HEK293 (cell line): ENCODE measurements around the gene MYO5B.
A peak's percentile ranks its signal among the peaks of the same experiment; 100 is the strongest.

ENCODE experiments used
- CTCF ChIA-PET: fragments of 350-600 bp; formaldehyde crosslinking; extraction: SDS; loops from one replicate; lab custom pipeline; 2021; ENCODE audit warnings: antibody characterized with exemption; lab: Yijun Ruan, JAX
- POLR2A ChIA-PET: fragments of 300-600 bp; formaldehyde crosslinking; extraction: SDS; loops from one replicate; lab custom pipeline; 2020; ENCODE audit warnings: antibody characterized with exemption, inconsistent platforms; lab: Yijun Ruan, JAX
- H3K27ac ChIP-seq: fragments of 200-500 bp; sonication (Bioruptor generic); 2 replicates; pipeline ENCODE4 v1.5.1; 2014; ENCODE audit warnings: low read depth, low read length, control low read depth, inconsistent platforms; ENCODE audit errors: extremely low read depth
- H3K36me3 ChIP-seq, 2 experiments: fragments of 200-500 bp in 1 of 2; sonication (Bioruptor generic) in 1 of 2; 1 replicate in 1 of 2; 2 replicates in 1 of 2; pipeline ENCODE4 v1.5.1; 2014 to 2017; ENCODE audit warnings: inconsistent platforms in 2 of 2, low read length in 2 of 2; ENCODE audit not compliant: control insufficient read depth in 2 of 2, insufficient read depth in 1 of 2
- H3K4me1 ChIP-seq: fragments of 200-500 bp; sonication (Bioruptor generic); 2 replicates; pipeline ENCODE4 v1.5.1; 2014; ENCODE audit warnings: mild to moderate bottlenecking, low read length, inconsistent platforms; ENCODE audit not compliant: control insufficient read depth, insufficient read depth
- H3K4me3 ChIP-seq: 2 replicates; pipeline ENCODE4 v1.5.1; 2011; ENCODE audit warnings: low read depth, mild to moderate bottlenecking, control low read depth, low read length, moderate library complexity
- H3K9me3 ChIP-seq: fragments of 200-500 bp; sonication (Bioruptor generic); 2 replicates; pipeline ENCODE4 v1.5.1; 2014; ENCODE audit warnings: low read depth, low read length, inconsistent platforms; ENCODE audit not compliant: control insufficient read depth, insufficient read depth
- ATF2 ChIP-seq: fragments of 450-650 bp; formaldehyde crosslinking; IDR thresholded peaks from 2 replicates; pipeline ENCODE4 v1.5.1; 2016; ENCODE audit warnings: missing biosample characterization, missing genetic modification characterization, low read depth
- BCL11B ChIP-seq: fragments of 450-650 bp; formaldehyde crosslinking; IDR thresholded peaks from 2 replicates; pipeline ENCODE4 v1.5.1; 2016; ENCODE audit warnings: low read depth, missing biosample characterization, missing genetic modification characterization
- GFI1B ChIP-seq: fragments of 450-650 bp; formaldehyde crosslinking; IDR thresholded peaks from 2 replicates; pipeline ENCODE4 v1.5.1; 2016; ENCODE audit warnings: missing biosample characterization, missing genetic modification characterization
- GLI4 ChIP-seq: fragments of 450-650 bp; formaldehyde crosslinking; IDR thresholded peaks from 2 replicates; pipeline ENCODE4 v1.5.1; 2016; ENCODE audit warnings: missing biosample characterization, missing genetic modification characterization
- MEIS1 ChIP-seq: sonication (generic); formaldehyde crosslinking; IDR thresholded peaks from 2 replicates; pipeline ENCODE4 v1.8.1; 2022; ENCODE audit warnings: missing genetic modification reagents, mild to moderate bottlenecking, borderline replicate concordance
- RBAK ChIP-seq: fragments of 450-650 bp; formaldehyde crosslinking; IDR thresholded peaks from 2 replicates; pipeline ENCODE4 v1.5.1; 2016; ENCODE audit warnings: missing biosample characterization, missing genetic modification characterization
- ZBTB1 ChIP-seq: fragments of 450-650 bp; formaldehyde crosslinking; IDR thresholded peaks from 2 replicates; pipeline ENCODE4 v1.5.1; 2016; ENCODE audit warnings: missing biosample characterization, missing genetic modification characterization
- ZBTB44 ChIP-seq: fragments of 450-650 bp; IDR thresholded peaks from 2 replicates; pipeline ENCODE4 v1.5.1; 2018; ENCODE audit warnings: missing biosample characterization, mild to moderate bottlenecking, missing genetic modification characterization
- ZFHX2 ChIP-seq: fragments of 450-650 bp; formaldehyde crosslinking; conservative IDR thresholded peaks from 2 replicates; pipeline ENCODE4 v1.5.1; 2016; ENCODE audit warnings: missing biosample characterization, missing genetic modification characterization
- ZIC2 ChIP-seq: fragments of 450-650 bp; formaldehyde crosslinking; IDR thresholded peaks from 2 replicates; pipeline ENCODE4 v1.5.1; 2016; ENCODE audit warnings: missing biosample characterization, missing genetic modification characterization
- ZNF133 ChIP-seq: fragments of 450-650 bp; formaldehyde crosslinking; IDR thresholded peaks from 2 replicates; pipeline ENCODE4 v1.5.1; 2016; ENCODE audit warnings: missing biosample characterization, missing genetic modification characterization
- ZNF155 ChIP-seq: fragments of 450-650 bp; formaldehyde crosslinking; IDR thresholded peaks from 2 replicates; pipeline ENCODE4 v1.5.1; 2016; ENCODE audit warnings: missing biosample characterization, missing genetic modification characterization
- ZNF366 ChIP-seq: fragments of 450-650 bp; formaldehyde crosslinking; conservative IDR thresholded peaks from 2 replicates; pipeline ENCODE4 v1.5.1; 2016; ENCODE audit warnings: missing biosample characterization, missing genetic modification characterization
- ZNF596 ChIP-seq: fragments of 450-650 bp; IDR thresholded peaks from 2 replicates; pipeline ENCODE4 v1.5.0; 2018; ENCODE audit warnings: missing biosample characterization, mild to moderate bottlenecking, missing genetic modification characterization, moderate library complexity
- ZNF610 ChIP-seq: fragments of 450-650 bp; formaldehyde crosslinking; IDR thresholded peaks from 2 replicates; pipeline ENCODE4 v1.5.1; 2016; ENCODE audit warnings: missing biosample characterization, missing genetic modification characterization, borderline replicate concordance
- ZNF660 ChIP-seq: fragments of 450-650 bp; IDR thresholded peaks from 2 replicates; pipeline ENCODE4 v1.5.1; 2018; ENCODE audit warnings: missing biosample characterization, mild to moderate bottlenecking, missing genetic modification characterization
- ZNF843 ChIP-seq: fragments of 450-650 bp; formaldehyde crosslinking; IDR thresholded peaks from 2 replicates; pipeline ENCODE4 v1.5.1; 2016; ENCODE audit warnings: missing biosample characterization, missing genetic modification characterization
- ZSCAN30 ChIP-seq: fragments of 450-650 bp; IDR thresholded peaks from 2 replicates; pipeline ENCODE4 v1.5.1; 2018; ENCODE audit warnings: missing biosample characterization, mild to moderate bottlenecking, missing genetic modification characterization, moderate library complexity
- TF ChIP-seq, protein P1 (sequence below): fragments of 450-650 bp; formaldehyde crosslinking; IDR thresholded peaks from 2 replicates; pipeline ENCODE4; 2016; ENCODE audit warnings: missing biosample characterization, missing genetic modification characterization
- TF ChIP-seq, protein P2 (sequence below): fragments of 450-650 bp; formaldehyde crosslinking; IDR thresholded peaks from 2 replicates; pipeline ENCODE4 v1.5.1; 2017; ENCODE audit warnings: missing biosample characterization, missing genetic modification characterization

The MYO5B gene

DNA sequence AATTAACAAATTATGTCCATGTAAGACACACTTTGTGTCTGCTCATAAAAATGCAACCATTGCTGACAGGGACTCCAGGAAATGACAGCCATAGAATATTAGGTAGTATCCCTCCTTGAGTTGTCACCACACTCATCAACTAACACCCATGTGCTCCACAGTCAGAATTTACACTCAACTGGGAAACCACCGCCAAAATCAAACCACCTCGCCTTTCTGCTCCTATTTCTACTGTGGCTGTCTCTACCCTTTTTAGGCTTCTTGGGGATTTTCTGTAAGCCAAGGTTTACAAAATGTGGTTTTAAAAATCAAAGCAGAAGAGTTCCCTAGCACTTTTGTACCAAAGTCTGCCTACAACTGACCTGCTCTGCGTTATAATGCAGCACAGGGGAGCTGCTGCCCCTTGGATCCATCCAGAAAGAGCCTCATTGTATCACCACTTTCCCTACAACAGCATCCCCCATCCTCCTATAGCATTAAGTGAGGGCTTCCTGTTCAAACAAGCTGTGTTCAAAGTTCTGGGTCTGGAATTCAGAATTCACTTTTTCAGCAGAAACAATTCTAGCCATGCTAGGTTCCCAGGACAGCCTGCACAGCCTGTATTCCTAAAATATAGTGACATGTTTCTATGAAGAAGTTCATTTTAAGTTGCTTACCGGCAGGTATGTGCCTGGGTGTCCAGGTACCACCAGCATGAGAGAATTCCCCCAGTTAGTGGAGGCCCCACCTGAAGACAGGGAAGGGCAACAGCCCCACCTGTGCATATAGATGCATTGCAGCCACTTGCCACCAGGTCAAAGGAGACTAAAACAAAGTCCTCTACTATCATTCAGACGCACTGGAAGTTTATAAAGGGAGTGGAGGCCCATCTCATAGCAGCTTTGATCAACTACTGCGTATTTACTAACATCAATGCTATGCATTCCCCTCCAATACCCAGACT is 104.3 kb downstream of the MYO5B start:
- CTCF ChIA-PET = interaction anchor here (0.6 to 1.0 kb wide), 4 partner anchors 8 to 227 kb away, joined by 3 to 4 read pairs (median 3); no protein-coding TSS in a partner anchor
- Histone ChIP-seq H3K4me1 (peaks cover 9% of the 10 kb centered on the region; the same call in 1 of the 2 replicates), H3K4me3 (no peak overlapping the region)
- TF ChIP-seq GLI4 (tag by site-specific recombination) (no peak), RBAK (tag by site-specific recombination) (no peak), BCL11B (tag by site-specific recombination) (no peak), MEIS1 (no peak), GFI1B (tag by site-specific recombination) (no peak), ZBTB44 (tag by site-specific recombination) (no peak), ZNF843 (tag by site-specific recombination) (no peak), ZNF596 (tag by site-specific recombination) (no peak)
- TF ChIP-seq, protein P1, sequence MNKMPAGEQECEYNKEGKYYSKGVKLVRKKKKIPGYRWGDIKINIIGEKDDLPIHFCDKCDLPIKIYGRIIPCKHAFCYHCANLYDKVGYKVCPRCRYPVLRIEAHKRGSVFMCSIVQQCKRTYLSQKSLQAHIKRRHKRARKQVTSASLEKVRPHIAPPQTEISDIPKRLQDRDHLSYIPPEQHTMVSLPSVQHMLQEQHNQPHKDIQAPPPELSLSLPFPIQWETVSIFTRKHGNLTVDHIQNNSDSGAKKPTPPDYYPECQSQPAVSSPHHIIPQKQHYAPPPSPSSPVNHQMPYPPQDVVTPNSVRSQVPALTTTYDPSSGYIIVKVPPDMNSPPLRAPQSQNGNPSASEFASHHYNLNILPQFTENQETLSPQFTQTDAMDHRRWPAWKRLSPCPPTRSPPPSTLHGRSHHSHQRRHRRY (tag by site-specific recombination) = no peak
- TF ChIP-seq, protein P2, sequence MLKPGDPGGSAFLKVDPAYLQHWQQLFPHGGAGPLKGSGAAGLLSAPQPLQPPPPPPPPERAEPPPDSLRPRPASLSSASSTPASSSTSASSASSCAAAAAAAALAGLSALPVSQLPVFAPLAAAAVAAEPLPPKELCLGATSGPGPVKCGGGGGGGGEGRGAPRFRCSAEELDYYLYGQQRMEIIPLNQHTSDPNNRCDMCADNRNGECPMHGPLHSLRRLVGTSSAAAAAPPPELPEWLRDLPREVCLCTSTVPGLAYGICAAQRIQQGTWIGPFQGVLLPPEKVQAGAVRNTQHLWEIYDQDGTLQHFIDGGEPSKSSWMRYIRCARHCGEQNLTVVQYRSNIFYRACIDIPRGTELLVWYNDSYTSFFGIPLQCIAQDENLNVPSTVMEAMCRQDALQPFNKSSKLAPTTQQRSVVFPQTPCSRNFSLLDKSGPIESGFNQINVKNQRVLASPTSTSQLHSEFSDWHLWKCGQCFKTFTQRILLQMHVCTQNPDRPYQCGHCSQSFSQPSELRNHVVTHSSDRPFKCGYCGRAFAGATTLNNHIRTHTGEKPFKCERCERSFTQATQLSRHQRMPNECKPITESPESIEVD (tag by site-specific recombination) = no peak
- TF ChIP-seq, all 188 proteins: peak for 0
- no peaks in the 10 kb centered on the region; the same call in 1 of the 2 replicates for H3K9me3 ChIP-seq
- POLR2A ChIA-PET = no interaction called here
- no peaks in the 10 kb centered on the region for H3K36me3 ChIP-seq
- no peak overlapping the region for H3K27ac ChIP-seq

GRCh38 chr18:50089702-50090101 is 105.2 kb downstream of the MYO5B start:
- H3K27ac ChIP-seq = no peak overlapping the region
- TF ChIP-seq ZNF366 (tag by site-specific recombination) (no peak), ZNF155 (tag by site-specific recombination) (no peak), ZNF133 (tag by site-specific recombination) (no peak)
- TF ChIP-seq, all 188 proteins: peak for 0
- Histone ChIP-seq H3K4me3 (no peak overlapping the region), H3K4me1 (peaks cover 9% of the 10 kb centered on the region; the same call in 1 of the 2 replicates), H3K36me3 (no peaks in the 10 kb centered on the region), H3K9me3 (no peaks in the 10 kb centered on the region; the same call in 1 of the 2 replicates)
- CTCF ChIA-PET = no interaction called here
- POLR2A ChIA-PET = no interaction called here

DNA sequence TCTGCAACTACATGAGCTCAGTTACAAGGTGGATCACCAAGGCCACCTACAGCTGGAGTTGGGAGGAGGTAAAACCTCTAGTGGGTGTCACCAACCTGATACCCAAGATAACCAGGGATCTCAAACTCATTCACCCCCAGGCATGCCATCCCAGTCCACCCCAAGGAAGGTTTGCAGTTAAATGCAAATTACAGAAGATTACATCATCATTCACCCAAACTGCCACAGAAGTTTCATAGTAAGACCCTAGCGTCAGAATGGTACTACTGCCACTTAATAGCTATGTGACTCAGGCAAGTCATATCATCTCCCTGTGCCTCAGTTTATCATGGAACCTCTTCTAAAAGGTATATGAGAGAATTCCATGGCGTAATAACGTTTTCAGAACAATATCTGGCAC is 111.2 kb downstream of the MYO5B start:
- CTCF ChIA-PET = interaction anchor here (0.7 kb wide), 1 partner anchor 30 kb away, joined by 3 read pairs; no protein-coding TSS in a partner anchor
- no peaks in the 10 kb centered on the region for H3K36me3 ChIP-seq
- no peak overlapping the region for H3K27ac ChIP-seq
- H3K4me1 ChIP-seq = no peaks in the 10 kb centered on the region
- no peaks in the 10 kb centered on the region for H3K9me3 ChIP-seq
- POLR2A ChIA-PET = no interaction called here
- no peak overlapping the region for H3K4me3 ChIP-seq
- TF ChIP-seq ZFHX2 (tag by site-specific recombination) = peak; percentile 31; the same call in 1 of the 2 replicates
- peak; percentile 80; the same call in 1 of the 2 replicates for TF ChIP-seq ATF2 (tag by site-specific recombination)
- TF ChIP-seq ZBTB1 (tag by site-specific recombination) = no peak
- no peak for TF ChIP-seq ZNF610
- no peak for TF ChIP-seq ZNF660 (tag by site-specific recombination)
- TF ChIP-seq ZSCAN30 (tag by site-specific recombination) = peak; percentile 32; the same call in 1 of the 2 replicates
- 0 out of 2 replicates have a peak, but pooled peaks have one; percentile 10 for TF ChIP-seq ZIC2
